ENCODE measurements around the gene BARHL2.

BARHL2 gene

DNA sequence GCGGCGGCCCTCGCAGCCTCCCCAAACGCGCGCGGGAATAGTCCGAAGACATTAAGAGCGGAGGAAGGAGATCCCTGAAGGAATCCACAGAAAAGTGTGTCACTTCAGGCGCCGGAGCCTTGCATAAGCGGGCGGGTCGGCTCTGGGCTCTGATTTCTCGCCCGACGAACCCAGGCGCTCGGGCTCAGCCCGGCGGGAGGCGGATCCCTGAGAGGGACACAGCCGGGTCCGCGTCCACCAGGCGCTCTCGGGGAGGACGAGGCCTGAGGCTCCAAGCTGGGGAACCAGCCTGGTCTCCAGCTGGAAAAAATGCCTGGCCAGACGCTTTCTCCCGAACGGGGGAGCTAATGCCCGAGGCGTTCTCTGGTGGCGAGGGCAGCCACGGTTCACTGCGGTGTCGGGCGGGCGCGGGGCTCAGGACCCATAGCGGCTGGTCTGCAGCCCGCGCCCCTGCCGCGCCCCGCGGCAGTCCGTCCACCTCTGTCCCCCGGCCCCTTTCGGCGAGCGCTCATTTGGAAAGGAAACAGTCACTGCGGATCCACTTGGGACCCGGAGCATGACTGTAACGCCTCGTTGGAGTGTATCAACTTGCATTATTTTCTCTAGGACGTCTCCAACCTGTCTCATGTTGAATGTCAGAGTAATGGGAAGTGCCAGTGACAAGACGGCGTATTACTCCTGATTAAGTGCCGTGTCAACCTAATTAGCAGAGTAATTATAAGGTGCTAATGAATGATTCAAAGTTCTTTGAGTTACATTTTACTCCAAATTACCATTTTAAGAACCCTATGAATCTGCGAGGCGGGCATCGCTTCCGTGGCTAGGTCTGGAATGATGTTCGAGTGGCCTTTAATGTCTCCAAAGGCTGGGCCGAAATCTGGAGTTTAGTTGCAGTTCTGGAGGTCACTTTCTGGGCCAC, 1.6 kb upstream of the BARHL2 start:
- H3K27ac ChIP-seq: no peak overlapping the region
- TF ChIP-seq ZFX (IDR thresholded peaks at IDR 0.05): no peak
- TF ChIP-seq, protein P1, sequence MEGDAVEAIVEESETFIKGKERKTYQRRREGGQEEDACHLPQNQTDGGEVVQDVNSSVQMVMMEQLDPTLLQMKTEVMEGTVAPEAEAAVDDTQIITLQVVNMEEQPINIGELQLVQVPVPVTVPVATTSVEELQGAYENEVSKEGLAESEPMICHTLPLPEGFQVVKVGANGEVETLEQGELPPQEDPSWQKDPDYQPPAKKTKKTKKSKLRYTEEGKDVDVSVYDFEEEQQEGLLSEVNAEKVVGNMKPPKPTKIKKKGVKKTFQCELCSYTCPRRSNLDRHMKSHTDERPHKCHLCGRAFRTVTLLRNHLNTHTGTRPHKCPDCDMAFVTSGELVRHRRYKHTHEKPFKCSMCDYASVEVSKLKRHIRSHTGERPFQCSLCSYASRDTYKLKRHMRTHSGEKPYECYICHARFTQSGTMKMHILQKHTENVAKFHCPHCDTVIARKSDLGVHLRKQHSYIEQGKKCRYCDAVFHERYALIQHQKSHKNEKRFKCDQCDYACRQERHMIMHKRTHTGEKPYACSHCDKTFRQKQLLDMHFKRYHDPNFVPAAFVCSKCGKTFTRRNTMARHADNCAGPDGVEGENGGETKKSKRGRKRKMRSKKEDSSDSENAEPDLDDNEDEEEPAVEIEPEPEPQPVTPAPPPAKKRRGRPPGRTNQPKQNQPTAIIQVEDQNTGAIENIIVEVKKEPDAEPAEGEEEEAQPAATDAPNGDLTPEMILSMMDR (conservative IDR thresholded peaks at IDR 0.05): no peak

DNA sequence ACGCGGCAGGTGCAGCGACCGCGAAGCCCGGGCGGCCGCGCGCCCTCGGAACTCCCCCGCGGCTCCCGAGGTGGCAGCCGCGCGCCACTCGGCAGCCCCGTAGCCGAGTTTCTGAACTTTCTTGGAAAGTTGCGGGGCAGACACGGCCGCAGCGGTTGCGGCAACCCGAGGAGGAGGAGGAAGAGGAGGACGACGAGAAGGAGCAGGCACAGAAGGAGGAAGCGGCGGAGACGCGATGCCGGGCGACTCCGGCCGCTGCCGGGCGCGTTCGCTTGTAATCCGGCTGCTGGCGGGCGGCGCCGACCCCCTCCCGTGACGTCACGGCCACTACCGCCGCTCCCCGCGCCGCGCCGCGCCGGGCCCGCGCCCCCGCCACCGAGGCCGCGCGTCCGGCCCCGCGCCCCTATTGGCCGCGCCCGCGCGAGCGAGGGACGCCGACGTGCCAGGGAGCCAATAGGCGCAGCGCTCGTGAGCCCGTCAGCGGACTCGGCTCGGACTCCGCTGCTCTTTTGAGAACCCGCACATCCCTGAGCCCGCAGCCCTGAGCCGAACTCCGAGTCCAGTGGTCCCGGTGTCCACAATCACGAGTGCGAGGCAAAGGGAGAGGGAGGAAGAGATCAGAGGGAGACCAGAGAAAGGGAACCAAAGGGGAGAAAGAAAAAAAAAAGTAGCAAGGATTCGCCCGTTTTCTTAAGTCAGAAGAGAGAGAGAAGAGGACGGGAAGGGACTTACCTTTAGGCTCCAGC, 736 bp upstream of the BARHL2 start:
- TF ChIP-seq, protein P1 (conservative IDR thresholded peaks at IDR 0.05): no peak
- no peak for TF ChIP-seq ZFX (IDR thresholded peaks at IDR 0.05)
- no peak overlapping the region for H3K27ac ChIP-seq

DNA sequence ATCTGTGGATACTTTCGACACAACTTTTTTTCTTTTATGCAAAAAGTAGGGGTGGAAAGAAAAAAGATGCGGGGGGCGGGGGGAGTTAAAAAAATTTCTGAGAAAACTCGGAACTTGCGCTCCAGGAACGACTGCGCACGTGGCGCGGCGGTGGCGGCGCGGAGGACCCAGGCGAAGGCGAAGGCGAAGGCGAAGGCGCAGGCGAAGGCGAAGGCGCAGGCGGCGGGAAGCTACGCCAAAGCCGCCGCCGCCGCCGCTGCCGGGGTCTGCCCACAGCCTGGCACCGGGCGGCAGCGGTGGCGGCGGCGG, 208 bp upstream of the BARHL2 start:
- TF ChIP-seq, protein P1 (conservative IDR thresholded peaks at IDR 0.05): no peak
- no peak for TF ChIP-seq ZFX (IDR thresholded peaks at IDR 0.05)
- no peak overlapping the region for H3K27ac ChIP-seq

DNA sequence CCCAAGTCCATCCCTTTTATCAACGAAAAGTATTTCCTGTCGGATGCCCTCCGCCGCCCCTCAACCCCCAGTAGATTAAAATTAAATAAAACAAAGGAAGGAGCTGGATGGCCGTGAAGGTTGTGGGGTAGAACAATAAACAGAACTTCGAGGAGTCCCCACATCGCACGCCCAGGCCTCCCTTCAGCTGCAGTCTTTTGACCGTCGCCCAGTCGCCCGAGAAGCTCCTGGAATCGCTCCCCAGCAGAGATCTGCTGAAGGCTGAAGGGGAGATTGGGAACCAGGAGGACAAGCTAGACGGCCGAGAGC, 905 bp downstream of the BARHL2 start:
- no peak for TF ChIP-seq ZFX (IDR thresholded peaks at IDR 0.05)
- TF ChIP-seq, protein P1 (conservative IDR thresholded peaks at IDR 0.05): no peak
- no peak overlapping the region for H3K27ac ChIP-seq

DNA sequence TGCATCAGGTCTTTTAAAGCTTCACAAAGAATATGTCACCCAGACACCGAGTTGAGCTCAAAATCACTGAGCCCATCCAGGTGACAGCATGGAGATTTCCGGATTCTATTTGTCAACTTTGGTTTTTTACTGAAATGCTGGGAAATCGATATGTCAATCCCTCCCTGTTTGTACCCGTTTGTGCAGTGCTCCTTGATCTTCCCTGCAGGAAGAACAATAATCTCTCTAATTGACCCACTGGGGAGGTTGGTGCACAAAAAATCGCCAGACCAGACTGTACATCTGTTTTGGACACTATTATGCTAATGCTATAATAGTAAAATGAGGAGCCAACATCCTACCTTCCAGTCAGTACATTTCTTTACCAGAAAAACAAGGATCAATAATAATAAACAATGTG, 1.8 kb downstream of the BARHL2 start:
- H3K27ac ChIP-seq: no peak overlapping the region
- no peak for TF ChIP-seq ZFX (IDR thresholded peaks at IDR 0.05)
- TF ChIP-seq, protein P1 (conservative IDR thresholded peaks at IDR 0.05): no peak

DNA sequence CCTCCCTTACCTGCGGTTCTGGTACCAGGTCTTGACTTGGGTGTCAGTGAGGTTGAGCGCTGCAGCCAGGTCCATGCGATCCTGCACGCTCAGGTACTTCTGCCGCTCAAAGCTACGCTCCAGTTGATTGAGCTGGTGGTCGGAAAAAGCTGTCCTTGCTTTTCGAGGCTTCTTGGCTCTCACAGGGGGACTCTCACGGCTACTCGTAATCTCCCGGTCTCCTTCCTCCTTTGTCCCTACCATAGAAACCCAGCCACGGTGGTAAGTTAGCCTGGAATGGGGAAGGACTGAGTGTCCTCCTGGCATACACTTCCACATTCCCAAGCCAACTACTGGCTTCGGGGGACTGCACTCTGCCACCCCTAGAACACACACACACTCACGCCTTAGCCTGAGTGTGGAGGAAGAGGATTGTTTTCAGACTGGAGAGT, 2.6 kb downstream of the BARHL2 start:
- TF ChIP-seq, protein P1 (conservative IDR thresholded peaks at IDR 0.05): no peak
- TF ChIP-seq ZFX (IDR thresholded peaks at IDR 0.05): no peak

More for the DNA sequence above, 2.6 kb downstream of the BARHL2 start:
- no peak overlapping the region for H3K27ac ChIP-seq

Data from C4-2B (cell line).